Suprapubic skin (tissue), 4 donors: ENCODE results near the gene STAP1.
"Not testable (repeated sequence)": the region's sequence is repeated elsewhere in the genome, so short reads cannot be mapped to it uniquely, and the experiment has no call there.

Source experiments
- CTCF ChIP-seq, 2 donors: fragments of 200-600 bp in 1 of 2; fragments of 450-650 bp in 1 of 2; sonication (generic) in 1 of 2; IDR thresholded peaks; one replicate each; pipeline ENCODE4 v1.5.1; 2016 to 2019; ENCODE audit warnings: antibody characterized with exemption in 2 of 2, mild to moderate bottlenecking in 1 of 2, moderate library complexity in 1 of 2
- EP300 ChIP-seq: sonication (generic); formaldehyde crosslinking; IDR thresholded peaks from one replicate; pipeline ENCODE4 v1.6.1; 2017; ENCODE audit warnings: antibody characterized with exemption
- POLR2A ChIP-seq, 2 donors: fragments of 450-650 bp; IDR thresholded peaks; one replicate each; pipeline ENCODE4 v1.6.1; 2017; ENCODE audit warnings: antibody characterized with exemption in 2 of 2, mild to moderate bottlenecking in 2 of 2, moderate library complexity in 2 of 2
- POLR2AphosphoS5 ChIP-seq, 3 donors: sonication (generic); formaldehyde crosslinking; IDR thresholded peaks; one replicate each; pipeline ENCODE4 v1.6.1; 2017; ENCODE audit warnings: antibody characterized with exemption in 3 of 3

- TF ChIP-seq POLR2A (IDR thresholded peaks at IDR 0.05); POLR2AphosphoS5 (IDR thresholded peaks at IDR 0.05); CTCF (IDR thresholded peaks at IDR 0.05); EP300: not testable (repeated sequence)
Measured at GRCh38 chr4:67552146-67552792, 6.3 kb upstream of the STAP1 start.
